ENCODE data around the gene PIKFYVE. TPM values are rescaled to one million over a fixed set of nuclear protein-coding genes. Genes with fewer than 3 reads are reported as not detected.

The PIKFYVE gene
- total and polyA plus RNA-seq, 2 of the 8 experiments (the other 6 are each of a cell fraction or from before 2014, with no cell fraction given) = 8.8 to 33.5 TPM

GRCh38 chr2:208254871-208255556 lies 11.0 kb upstream of the PIKFYVE start, which contains the start of gene IDH1 (continued):
- TF ChIP-seq CREB1 (IDR thresholded peaks at IDR 0.05) (0 out of 2 replicates have a peak, but pooled peaks have one; percentile 8), POLR2A (IDR thresholded peaks at IDR 0.05; ENCODE audit: control extremely low read depth in 1 of 2, low read depth in 2 of 2, low read length in 2 of 2) (peak; percentile 38 to 62; a peak in 2 of 3 replicates), RBBP5 (IDR thresholded peaks at IDR 0.05; ENCODE audit: borderline replicate concordance, low read depth, low read length) (no peak; the same call in 1 of the 2 replicates), TAF7 (optimal IDR thresholded peaks at IDR 0.05; ENCODE audit: borderline replicate concordance, low read depth, low read length) (peak; percentile 21), MAFK (IDR thresholded peaks at IDR 0.05; ENCODE audit: low read depth, low read length) (no peak), POU5F1 (IDR thresholded peaks at IDR 0.05; ENCODE audit: low read depth, low read length) (no peak), CTBP2 (IDR thresholded peaks at IDR 0.05; ENCODE audit: borderline replicate concordance, insufficient read depth, insufficient read length, low read length) (no peak), PHF8 (conservative IDR thresholded peaks at IDR 0.05; ENCODE audit: low read depth, low read length) (peak; percentile 66), NANOG (IDR thresholded peaks at IDR 0.05; ENCODE audit: insufficient read depth, low read depth, low read length, poor library complexity, severe bottlenecking) (no peak), SIX5 (IDR thresholded peaks at IDR 0.05; ENCODE audit: low read depth, low read length) (no peak), SAP30 (IDR thresholded peaks at IDR 0.05; ENCODE audit: insufficient read depth, insufficient replicate concordance, low read length) (no peak), BCL11A (IDR thresholded peaks at IDR 0.05; ENCODE audit: low read depth in 2 of 2, low read length in 2 of 2) (no peak), SUZ12 (IDR thresholded peaks at IDR 0.05; ENCODE audit: low read length) (no peak), ATF2 (IDR thresholded peaks at IDR 0.05; ENCODE audit: low read length) (no peak), ZNF274 (IDR thresholded peaks at IDR 0.05; ENCODE audit: borderline replicate concordance, extremely low read depth, low read length) (no peak), TBP (IDR thresholded peaks at IDR 0.05; ENCODE audit: low read depth, low read length) (peak; percentile 78; the same call in 1 of the 2 replicates), TAF1 (IDR thresholded peaks at IDR 0.05; ENCODE audit: low read depth, low read length) (peak; percentile 86), CHD1 (IDR thresholded peaks at IDR 0.05; ENCODE audit: low read depth, low read length) (no peak), CBX8 (IDR thresholded peaks at IDR 0.05; ENCODE audit: borderline replicate concordance, low read depth, low read length) (no peak), SP2 (IDR thresholded peaks at IDR 0.05; ENCODE audit: low read length) (no peak), ASH2L (IDR thresholded peaks at IDR 0.05; ENCODE audit: low read length) (peak; percentile 87), CEBPB (IDR thresholded peaks at IDR 0.05; ENCODE audit: low read depth, low read length) (no peak)
